A673 (cell line): ENCODE data around the gene WNT2B.

Experiments used
- CTCF ChIP-seq: fragments of 300-800, 200-600 bp; sonication (generic); conservative IDR thresholded peaks from 2 replicates; pipeline ENCODE4 v1.5.1; 2017; ENCODE audit warnings: low read depth, mild to moderate bottlenecking, antibody characterized with exemption, low read length, moderate library complexity, mixed read lengths
- EZH2 ChIP-seq: fragments of 200-600 bp; sonication (generic); IDR thresholded peaks from 2 replicates; pipeline ENCODE4 v1.6.1; 2017; ENCODE audit warnings: borderline replicate concordance, low read depth, mild to moderate bottlenecking, mixed read lengths, antibody characterized with exemption, low read length; ENCODE audit not compliant: poor library complexity, severe bottlenecking

- TF ChIP-seq CTCF (no peak), EZH2 (no peak)
Observed at GRCh38 chr1:112462953-112463279, 45.8 kb upstream of the WNT2B start.
